GM23248 (cell line): ENCODE results near the gene TEX47.

Experiments
- EZH2 ChIP-seq: fragments of 200-600 bp; sonication (generic); IDR thresholded peaks from 2 replicates; pipeline ENCODE4 v1.6.1; 2018; ENCODE audit warnings: antibody characterized with exemption, mild to moderate bottlenecking; ENCODE audit not compliant: insufficient read depth, poor library complexity, severe bottlenecking
- EZH2phosphoT487 ChIP-seq: fragments of 200-600 bp; sonication (generic); IDR thresholded peaks from 2 replicates; pipeline ENCODE4 v1.6.1; 2018; ENCODE audit warnings: antibody characterized with exemption, moderate library complexity, mild to moderate bottlenecking, low read depth; ENCODE audit not compliant: insufficient read depth

DNA sequence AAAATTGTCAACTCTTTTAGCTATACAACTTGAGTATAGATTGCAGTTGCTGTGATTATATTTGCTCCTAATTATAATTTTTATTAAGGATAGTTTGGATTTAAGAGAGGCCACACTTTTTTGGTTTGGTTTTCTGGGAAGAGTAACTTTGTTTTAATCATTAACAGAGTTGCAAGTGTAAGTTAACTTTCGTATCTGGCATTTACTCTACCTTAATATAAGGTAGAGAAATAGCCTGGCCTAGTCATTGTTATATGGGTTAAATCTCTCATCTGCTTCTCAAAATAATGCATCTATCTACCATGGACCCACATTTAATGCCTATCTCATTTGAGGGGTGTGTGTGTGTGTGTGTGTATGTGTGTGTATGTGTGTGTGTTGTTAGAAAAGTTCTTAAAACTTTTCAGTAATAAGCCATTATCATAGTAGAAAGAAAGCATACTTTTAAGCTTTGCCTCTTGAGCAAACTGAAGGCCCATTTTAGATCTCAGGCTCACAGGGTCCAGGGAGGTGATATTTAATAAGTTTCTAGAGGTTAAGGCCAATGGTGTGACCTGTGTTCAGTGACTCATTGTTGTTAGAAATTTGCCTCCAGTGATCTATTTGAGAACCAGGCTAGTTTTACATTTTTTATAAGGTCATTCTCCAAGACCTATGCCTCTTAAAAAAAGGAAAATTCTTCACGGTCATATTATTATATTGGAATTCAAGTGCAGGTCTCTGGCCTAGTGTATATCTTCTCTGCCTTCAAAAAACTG lies 10.9 kb upstream of the TEX47 start:
- TF ChIP-seq EZH2 (no peak), EZH2phosphoT487 (no peak)
